ENCODE data around the gene SBF1.
A peak's percentile ranks its signal among the peaks of the same experiment; 100 is the strongest.

SBF1 gene

DNA sequence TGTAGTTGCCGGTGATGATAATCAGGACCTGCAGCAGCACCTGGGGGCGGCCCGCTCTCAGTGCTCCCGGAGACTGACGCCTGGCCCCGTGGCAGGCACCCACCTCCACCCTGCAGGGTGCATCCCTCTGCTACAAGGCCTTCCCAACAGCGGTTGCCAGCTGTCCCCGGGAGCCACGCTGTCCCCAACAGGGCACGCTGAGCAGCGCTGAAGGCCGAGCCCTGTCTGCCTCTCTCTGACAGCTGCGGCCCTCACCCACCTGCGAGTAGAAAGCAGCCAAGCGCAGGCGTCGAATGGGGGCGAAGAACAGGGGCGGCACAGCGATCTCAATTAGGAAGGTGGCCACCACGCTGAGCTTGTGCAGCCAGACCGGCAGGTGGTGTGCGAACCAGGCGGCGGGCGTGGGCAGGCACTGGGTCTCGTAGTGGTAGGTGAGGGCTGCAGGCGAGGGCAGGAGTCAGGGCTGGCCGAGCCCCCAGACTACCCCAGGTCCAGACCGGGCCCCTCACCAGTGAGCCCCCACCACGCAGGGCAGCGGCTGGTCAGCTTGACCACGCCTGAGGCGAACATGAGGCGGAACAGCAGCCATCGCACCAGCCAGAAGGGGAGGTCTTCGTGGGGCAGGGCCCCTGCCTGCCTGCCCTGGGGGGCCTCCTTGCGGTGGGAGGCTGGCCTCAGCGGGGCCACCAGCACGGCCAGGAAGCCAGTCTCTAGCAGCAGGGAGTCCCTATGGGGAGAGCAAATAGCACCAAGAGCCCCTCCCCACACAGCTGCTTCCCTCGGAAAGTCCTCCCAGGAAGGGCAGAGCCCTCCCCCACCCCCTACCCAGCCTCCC, 31.2 kb upstream of the SBF1 start:
- 90 to 92% methylated on average over 40 of the region's 41 CpGs for WGBS, 2 experiments (ENCODE audit: insufficient coverage in 2 of 2)

DNA sequence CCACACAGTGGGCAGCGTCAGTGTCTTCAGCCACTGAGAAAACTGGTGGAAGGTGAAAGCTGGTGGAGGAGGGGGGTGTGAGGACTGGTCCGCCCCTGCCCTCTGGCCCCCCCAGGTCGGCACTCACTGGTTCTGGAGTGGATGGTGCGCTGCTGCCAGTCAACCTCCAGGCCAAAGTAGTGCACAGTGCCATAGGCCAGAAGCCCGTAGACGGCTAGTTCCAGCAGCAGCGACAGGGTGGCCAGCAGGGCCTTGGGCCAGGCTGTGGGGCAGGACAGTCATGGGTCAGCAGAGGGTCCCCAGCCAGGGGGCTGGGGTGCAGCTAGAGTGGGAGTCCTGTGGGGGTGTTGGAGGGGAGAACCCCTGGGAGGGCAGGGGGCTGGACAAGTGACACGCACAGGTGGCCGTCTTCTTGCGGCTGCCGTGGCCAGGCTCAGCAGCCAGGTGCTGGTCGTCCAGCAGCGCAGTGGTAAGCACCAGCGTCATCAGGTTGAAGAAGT, 30.5 kb upstream of the SBF1 start:
- 89 to 90% methylated on average over 12 to 13 of the region's 14 CpGs for WGBS, 2 experiments (ENCODE audit: insufficient coverage in 2 of 2)
- Histone ChIP-seq H3K27ac (ENCODE audit: low read depth, low read length, severe bottlenecking) (no peak overlapping the region), H3K4me3 (ENCODE audit: extremely low read depth, insufficient read depth, low read length, poor library complexity, severe bottlenecking) (no peak overlapping the region), H3K36me3 (ENCODE audit: control insufficient read depth, insufficient read depth, low read length) (peaks cover 24% of the 10 kb centered on the region), H3K4me1 (ENCODE audit: control insufficient read depth, insufficient read depth, low read length, poor library complexity, severe bottlenecking) (peaks cover 13% of the 10 kb centered on the region), H3K9me3 (ENCODE audit: control insufficient read depth, low read length) (no peaks in the 10 kb centered on the region)

More for the DNA sequence above, 31.2 kb upstream of the SBF1 start:
- Histone ChIP-seq H3K4me1 (ENCODE audit: control insufficient read depth, insufficient read depth, low read length, poor library complexity, severe bottlenecking) (peaks cover 13% of the 10 kb centered on the region), H3K36me3 (ENCODE audit: control insufficient read depth, insufficient read depth, low read length) (peaks cover 24% of the 10 kb centered on the region), H3K4me3 (ENCODE audit: extremely low read depth, insufficient read depth, low read length, poor library complexity, severe bottlenecking) (peak overlapping the region; percentile 82), H3K27ac (ENCODE audit: low read depth, low read length, severe bottlenecking) (no peak overlapping the region), H3K9me3 (ENCODE audit: control insufficient read depth, low read length) (no peaks in the 10 kb centered on the region)

DNA sequence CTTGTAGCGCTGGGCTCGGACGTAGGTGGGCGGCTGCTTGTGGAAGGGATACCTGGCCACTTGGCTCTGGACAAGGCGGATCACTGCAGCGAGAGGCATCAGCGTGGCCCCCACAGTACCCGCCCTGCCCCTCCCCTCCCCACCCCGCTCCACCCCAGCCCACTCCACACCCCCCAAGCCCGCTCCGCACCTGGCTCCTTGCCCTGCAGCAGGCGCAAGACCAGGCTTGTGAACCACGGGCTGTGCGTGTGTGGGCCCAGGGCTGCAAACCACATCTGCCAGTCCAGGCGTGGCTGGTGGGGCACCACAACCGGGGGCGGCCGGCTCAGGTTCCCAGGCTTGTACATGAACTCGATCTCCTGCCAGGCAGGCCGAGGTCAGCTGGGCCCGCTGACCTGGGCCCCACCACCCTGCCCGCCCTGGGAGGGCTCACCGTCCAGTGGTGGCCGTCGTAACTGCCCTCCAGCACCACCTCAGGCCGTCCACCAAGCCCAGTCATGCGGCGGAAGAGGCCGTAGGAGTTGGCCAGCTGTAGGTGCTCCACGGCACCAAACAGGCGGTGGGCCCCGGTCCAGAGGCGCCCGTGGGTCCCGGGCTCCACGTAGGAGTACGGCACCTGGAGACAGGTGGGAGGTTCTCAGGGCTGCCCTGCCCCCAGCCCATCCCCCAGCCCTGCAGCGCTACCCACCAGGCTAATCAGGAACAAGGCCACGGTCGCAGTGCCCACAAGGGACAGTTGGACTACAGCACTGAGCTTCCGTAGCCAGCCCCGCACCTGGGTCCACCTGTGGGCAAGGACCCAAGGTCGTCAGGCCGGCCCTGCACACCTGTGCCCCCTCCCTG, 29.8 kb upstream of the SBF1 start:
- peaks cover 13% of the 10 kb centered on the region for H3K4me1 ChIP-seq (ENCODE audit: control insufficient read depth, insufficient read depth, low read length, poor library complexity, severe bottlenecking)
- no peak overlapping the region for H3K4me3 ChIP-seq (ENCODE audit: extremely low read depth, insufficient read depth, low read length, poor library complexity, severe bottlenecking)
- H3K9me3 ChIP-seq (ENCODE audit: control insufficient read depth, low read length), result no peaks in the 10 kb centered on the region
- no peak overlapping the region for H3K27ac ChIP-seq (ENCODE audit: low read depth, low read length, severe bottlenecking)
- H3K36me3 ChIP-seq (ENCODE audit: control insufficient read depth, insufficient read depth, low read length), result peaks cover 20% of the 10 kb centered on the region
- WGBS, 2 experiments (ENCODE audit: insufficient coverage in 2 of 2), result 95 to 96% methylated on average over 31 to 34 of the region's 44 CpGs

DNA sequence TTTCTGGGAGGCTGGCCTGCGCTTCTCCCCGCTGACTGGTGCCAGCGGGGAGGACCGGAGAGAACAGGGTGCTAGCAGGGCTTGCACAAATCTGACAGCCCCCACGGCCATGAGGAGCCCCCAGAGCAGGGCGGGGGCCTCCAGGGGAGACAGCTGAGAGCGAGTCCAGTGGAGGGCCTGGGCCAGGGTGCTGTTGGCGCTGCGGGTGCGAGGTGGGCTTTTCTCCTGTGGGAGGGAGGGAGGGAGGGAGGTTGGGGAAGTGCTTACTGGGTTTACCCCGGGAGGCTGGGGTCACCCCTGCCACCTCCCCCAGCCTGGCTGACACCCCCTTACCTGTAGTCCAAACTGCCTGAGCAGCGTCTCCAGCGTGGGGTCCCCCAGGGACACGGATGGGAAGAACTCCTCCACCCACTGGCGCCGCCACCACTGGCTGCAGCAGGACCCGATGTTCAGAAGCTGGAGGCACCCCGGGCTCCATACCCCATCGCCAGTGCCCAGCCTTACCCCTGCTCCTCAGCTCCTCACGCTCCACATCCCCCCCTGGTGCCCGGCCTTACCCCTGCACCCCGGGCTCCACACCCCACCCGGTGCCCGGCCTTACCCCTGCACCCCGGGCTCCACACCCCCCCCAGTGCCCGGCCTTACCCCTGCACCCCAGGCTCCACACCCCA, 28.8 kb upstream of the SBF1 start:
- Histone ChIP-seq H3K27ac (ENCODE audit: low read depth, low read length, severe bottlenecking) (no peak overlapping the region), H3K4me1 (ENCODE audit: control insufficient read depth, insufficient read depth, low read length, poor library complexity, severe bottlenecking) (peaks cover 7% of the 10 kb centered on the region), H3K4me3 (ENCODE audit: extremely low read depth, insufficient read depth, low read length, poor library complexity, severe bottlenecking) (no peak overlapping the region), H3K36me3 (ENCODE audit: control insufficient read depth, insufficient read depth, low read length) (peaks cover 20% of the 10 kb centered on the region), H3K9me3 (ENCODE audit: control insufficient read depth, low read length) (no peaks in the 10 kb centered on the region)
- WGBS, 2 experiments (ENCODE audit: insufficient coverage in 2 of 2), result 94 to 98% methylated on average over 7 to 10 of the region's 26 CpGs

DNA sequence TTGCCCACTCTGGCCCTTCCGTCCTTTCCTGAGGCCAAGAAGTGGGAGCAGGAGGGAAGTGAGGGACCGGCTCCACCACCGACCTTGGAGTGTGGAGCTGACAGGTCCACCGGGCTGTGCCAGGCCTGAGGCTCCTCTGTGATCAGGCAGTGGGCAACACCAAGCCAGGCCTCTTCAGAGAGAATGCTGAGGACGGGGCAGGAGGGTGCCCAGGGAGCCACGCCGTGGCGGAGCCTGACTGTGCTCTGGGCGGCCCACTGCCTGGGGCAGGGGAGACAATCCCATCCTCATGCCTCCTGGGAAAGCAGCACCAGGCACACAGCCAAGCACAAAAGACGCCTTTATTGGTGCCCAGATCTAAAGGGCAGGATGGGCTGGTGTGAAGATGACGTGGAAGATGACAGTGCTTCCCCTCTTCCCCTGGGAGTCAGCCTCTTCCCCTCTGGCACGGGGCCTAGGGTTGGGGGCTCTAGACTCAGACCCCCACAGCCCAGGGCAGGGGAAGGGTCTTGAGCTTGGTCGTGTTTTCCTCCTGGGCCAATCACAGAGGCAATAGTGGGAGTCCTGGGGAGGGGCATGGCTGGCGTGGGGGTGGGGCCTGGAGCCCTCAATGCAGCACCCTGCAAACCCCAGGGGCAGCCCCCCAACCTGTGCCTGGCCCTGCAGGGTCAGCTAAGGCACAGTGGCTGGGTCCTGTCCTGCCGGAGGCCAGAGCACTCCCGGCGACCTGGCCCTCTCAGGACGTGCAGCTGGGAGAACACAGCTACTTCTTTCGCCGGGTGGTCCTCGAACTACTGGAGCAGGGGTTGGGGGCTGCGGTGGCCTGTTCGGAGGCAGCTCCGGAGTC, 28.0 kb upstream of the SBF1 start:
- no peak overlapping the region for H3K27ac ChIP-seq (ENCODE audit: low read depth, low read length, severe bottlenecking)
- peaks cover 7% of the 10 kb centered on the region for H3K4me1 ChIP-seq (ENCODE audit: control insufficient read depth, insufficient read depth, low read length, poor library complexity, severe bottlenecking)
- 92 to 96% methylated on average over 19 to 23 of the region's 24 CpGs for WGBS, 2 experiments (ENCODE audit: insufficient coverage in 2 of 2)
- peaks cover 20% of the 10 kb centered on the region for H3K36me3 ChIP-seq (ENCODE audit: control insufficient read depth, insufficient read depth, low read length)
- no peak overlapping the region for H3K4me3 ChIP-seq (ENCODE audit: extremely low read depth, insufficient read depth, low read length, poor library complexity, severe bottlenecking)
- H3K9me3 ChIP-seq (ENCODE audit: control insufficient read depth, low read length), result no peaks in the 10 kb centered on the region

DNA sequence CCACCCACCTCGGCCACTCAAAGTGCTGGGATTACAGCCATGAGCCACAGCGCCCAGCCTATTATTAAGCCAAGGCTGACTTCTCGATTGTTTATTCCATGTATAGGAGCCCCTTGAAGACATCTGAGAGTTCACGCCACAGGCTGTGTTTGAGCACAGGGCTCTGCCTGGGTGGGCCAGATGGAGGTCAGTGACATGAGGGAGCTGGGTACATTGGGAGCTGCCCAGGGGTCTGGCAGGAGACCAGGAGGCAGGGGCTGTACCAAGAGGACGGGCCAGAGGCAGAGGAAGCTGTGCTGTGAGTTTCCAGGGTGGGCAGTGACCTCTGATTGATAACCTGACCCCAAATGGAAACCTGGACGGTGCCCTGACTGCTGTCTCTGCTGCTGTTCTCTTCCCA, 27.3 kb upstream of the SBF1 start:
- H3K27ac ChIP-seq (ENCODE audit: low read depth, low read length, severe bottlenecking), result no peak overlapping the region
- no peak overlapping the region for H3K4me3 ChIP-seq (ENCODE audit: extremely low read depth, insufficient read depth, low read length, poor library complexity, severe bottlenecking)
- peaks cover 20% of the 10 kb centered on the region for H3K36me3 ChIP-seq (ENCODE audit: control insufficient read depth, insufficient read depth, low read length)
- peaks cover 7% of the 10 kb centered on the region for H3K4me1 ChIP-seq (ENCODE audit: control insufficient read depth, insufficient read depth, low read length, poor library complexity, severe bottlenecking)
- no peaks in the 10 kb centered on the region for H3K9me3 ChIP-seq (ENCODE audit: control insufficient read depth, low read length)
- WGBS, 2 experiments (ENCODE audit: insufficient coverage in 2 of 2), result 94 to 98% methylated on average over 6 of the region's 6 CpGs

DNA sequence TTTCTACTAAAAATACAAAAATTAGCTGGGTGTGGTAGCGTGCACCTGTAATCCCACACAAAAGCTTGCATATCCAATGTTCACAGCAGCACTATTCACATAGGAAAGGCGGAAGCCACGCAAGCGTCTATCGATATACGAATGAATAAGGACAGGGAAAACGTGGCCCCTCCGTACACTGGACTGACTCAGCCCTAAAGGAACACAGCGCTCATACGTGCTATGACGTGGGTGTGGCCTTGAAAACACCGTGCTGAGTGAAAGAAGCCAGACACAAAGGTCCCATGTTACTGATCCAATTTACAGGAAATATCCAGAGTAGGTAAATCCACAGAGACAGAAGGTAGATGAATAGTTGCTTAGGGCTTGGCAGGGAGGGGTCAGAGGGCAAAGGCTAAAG, 25.6 kb upstream of the SBF1 start:
- H3K27ac ChIP-seq (ENCODE audit: low read depth, low read length, severe bottlenecking), result no peak overlapping the region
- no peaks in the 10 kb centered on the region for H3K4me1 ChIP-seq (ENCODE audit: control insufficient read depth, insufficient read depth, low read length, poor library complexity, severe bottlenecking)
- H3K9me3 ChIP-seq (ENCODE audit: control insufficient read depth, low read length), result no peaks in the 10 kb centered on the region
- H3K4me3 ChIP-seq (ENCODE audit: extremely low read depth, insufficient read depth, low read length, poor library complexity, severe bottlenecking), result no peak overlapping the region
- H3K36me3 ChIP-seq (ENCODE audit: control insufficient read depth, insufficient read depth, low read length), result peaks cover 12% of the 10 kb centered on the region
- WGBS, 2 experiments (ENCODE audit: insufficient coverage in 2 of 2), result 91 to 98% methylated on average over 11 to 12 of the region's 12 CpGs

DNA sequence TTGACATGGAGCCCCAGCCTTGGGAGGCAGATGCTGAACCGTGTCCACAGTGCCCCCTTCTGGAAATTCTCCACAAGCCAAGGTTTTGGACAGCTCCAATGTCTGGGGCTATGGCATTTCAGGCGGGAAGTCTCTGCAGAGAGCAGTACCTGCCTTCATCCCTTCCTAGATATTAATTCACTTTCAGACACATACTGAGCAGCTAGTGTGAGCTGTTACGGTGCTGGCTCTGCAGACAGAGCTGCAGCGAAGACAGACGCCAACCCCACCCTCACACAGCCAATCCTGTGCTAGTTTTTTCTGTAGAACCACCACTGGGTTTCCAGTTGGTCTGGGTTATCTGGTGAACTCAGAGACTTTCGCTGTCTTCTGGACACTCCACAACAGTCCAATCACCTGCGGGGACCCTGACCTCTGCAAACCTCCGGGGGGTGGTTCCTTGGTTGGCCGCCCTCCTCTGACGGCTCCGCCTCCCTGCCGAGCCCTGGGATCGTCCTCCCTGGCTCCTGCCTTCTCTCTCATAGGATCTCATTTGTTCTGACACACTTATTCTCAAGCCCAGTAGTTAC, 23.6 kb upstream of the SBF1 start:
- H3K4me3 ChIP-seq (ENCODE audit: extremely low read depth, insufficient read depth, low read length, poor library complexity, severe bottlenecking), result peak overlapping the region; percentile 1
- 30% methylated on average over 5 to 13 of the region's 13 CpGs for WGBS, 2 experiments (ENCODE audit: insufficient coverage in 2 of 2)

DNA sequence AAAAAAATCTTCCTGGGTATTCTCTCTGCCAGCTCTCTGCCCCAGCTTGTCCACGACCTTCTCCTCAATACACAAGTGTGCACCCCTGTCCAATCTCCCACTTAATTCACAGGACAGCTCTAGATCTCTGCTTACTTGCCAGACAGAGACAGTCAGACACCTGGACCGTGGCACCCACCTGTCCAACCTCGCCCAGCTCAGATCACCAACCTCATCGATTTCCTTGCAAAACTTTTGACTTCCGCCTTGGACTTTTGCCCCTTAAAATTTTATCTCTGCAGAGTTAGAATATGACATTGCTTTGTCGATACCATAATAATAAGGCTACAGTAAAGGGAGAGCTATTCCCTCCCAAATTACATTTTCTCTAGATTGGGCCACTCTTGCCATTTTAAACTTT, 22.3 kb upstream of the SBF1 start:
- no peaks in the 10 kb centered on the region for H3K9me3 ChIP-seq (ENCODE audit: control insufficient read depth, low read length)
- H3K36me3 ChIP-seq (ENCODE audit: control insufficient read depth, insufficient read depth, low read length), result no peaks in the 10 kb centered on the region
- H3K27ac ChIP-seq (ENCODE audit: low read depth, low read length, severe bottlenecking), result no peak overlapping the region
- WGBS, 2 experiments (ENCODE audit: insufficient coverage in 2 of 2), result 75 to 87% methylated on average over 3 to 4 of the region's 6 CpGs
- no peaks in the 10 kb centered on the region for H3K4me1 ChIP-seq (ENCODE audit: control insufficient read depth, insufficient read depth, low read length, poor library complexity, severe bottlenecking)
- no peak overlapping the region for H3K4me3 ChIP-seq (ENCODE audit: extremely low read depth, insufficient read depth, low read length, poor library complexity, severe bottlenecking)

More for the DNA sequence above, 23.6 kb upstream of the SBF1 start:
- H3K27ac ChIP-seq (ENCODE audit: low read depth, low read length, severe bottlenecking), result no peak overlapping the region
- no peaks in the 10 kb centered on the region for H3K9me3 ChIP-seq (ENCODE audit: control insufficient read depth, low read length)
- no peaks in the 10 kb centered on the region for H3K4me1 ChIP-seq (ENCODE audit: control insufficient read depth, insufficient read depth, low read length, poor library complexity, severe bottlenecking)
- no peaks in the 10 kb centered on the region for H3K36me3 ChIP-seq (ENCODE audit: control insufficient read depth, insufficient read depth, low read length)

All from mesodermal cell (in vitro differentiated cells).